Measurements from ENCODE around the gene FIBIN.

GRCh38 chr11:27039873-27040272, 46.0 kb downstream of the FIBIN start:
- TF ChIP-seq, protein P1, sequence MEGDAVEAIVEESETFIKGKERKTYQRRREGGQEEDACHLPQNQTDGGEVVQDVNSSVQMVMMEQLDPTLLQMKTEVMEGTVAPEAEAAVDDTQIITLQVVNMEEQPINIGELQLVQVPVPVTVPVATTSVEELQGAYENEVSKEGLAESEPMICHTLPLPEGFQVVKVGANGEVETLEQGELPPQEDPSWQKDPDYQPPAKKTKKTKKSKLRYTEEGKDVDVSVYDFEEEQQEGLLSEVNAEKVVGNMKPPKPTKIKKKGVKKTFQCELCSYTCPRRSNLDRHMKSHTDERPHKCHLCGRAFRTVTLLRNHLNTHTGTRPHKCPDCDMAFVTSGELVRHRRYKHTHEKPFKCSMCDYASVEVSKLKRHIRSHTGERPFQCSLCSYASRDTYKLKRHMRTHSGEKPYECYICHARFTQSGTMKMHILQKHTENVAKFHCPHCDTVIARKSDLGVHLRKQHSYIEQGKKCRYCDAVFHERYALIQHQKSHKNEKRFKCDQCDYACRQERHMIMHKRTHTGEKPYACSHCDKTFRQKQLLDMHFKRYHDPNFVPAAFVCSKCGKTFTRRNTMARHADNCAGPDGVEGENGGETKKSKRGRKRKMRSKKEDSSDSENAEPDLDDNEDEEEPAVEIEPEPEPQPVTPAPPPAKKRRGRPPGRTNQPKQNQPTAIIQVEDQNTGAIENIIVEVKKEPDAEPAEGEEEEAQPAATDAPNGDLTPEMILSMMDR (IDR thresholded peaks at IDR 0.05): no peak
- TF ChIP-seq POLR2AphosphoS5 (IDR thresholded peaks at IDR 0.05): no peak
